Uterus (tissue), 4 donors: Measurements from ENCODE around the gene NOTCH3. TPM values are rescaled to one million over a fixed set of nuclear protein-coding genes. Genes with fewer than 3 reads are reported as not detected.

Experiments used
- DNase-seq, 2 donors: peaks; one replicate each; pipeline ENCODE4 v3.0.0-alpha.2; 2019 to 2020
- H3K27ac ChIP-seq, 2 donors: fragments of 200-600 bp; sonication (generic); 1 replicate in 1 of 2; 2 replicates in 1 of 2; pipeline ENCODE4 v1.5.1; 2016 to 2018
- H3K27me3 ChIP-seq, 2 donors: fragments of 200-600 bp; sonication (generic); one replicate each; pipeline ENCODE4 v1.5.1; 2018 to 2019; ENCODE audit warnings: control low read depth in 1 of 2
- H3K36me3 ChIP-seq, 2 donors: fragments of 200-600 bp; sonication (generic); one replicate each; pipeline ENCODE4 v1.5.1; 2019; ENCODE audit warnings: control low read depth in 1 of 2
- H3K4me1 ChIP-seq, 2 donors: fragments of 200-600 bp; sonication (generic); one replicate each; pipeline ENCODE4 v1.5.1; 2018 to 2019; ENCODE audit warnings: control low read depth in 1 of 2
- H3K4me3 ChIP-seq, 2 donors: fragments of 200-600 bp; sonication (generic); 1 replicate in 1 of 2; 2 replicates in 1 of 2; pipeline ENCODE4 v1.5.1; 2018 to 2019; ENCODE audit warnings: mild to moderate bottlenecking in 1 of 2
- H3K9me3 ChIP-seq, 2 donors: fragments of 200-600 bp; sonication (generic); one replicate each; pipeline ENCODE4 v1.5.1; 2019; ENCODE audit warnings: control low read depth in 1 of 2
- POLR2A ChIP-seq, 2 donors: fragments of 450-650 bp; IDR thresholded peaks; one replicate each; pipeline ENCODE4 v1.6.1; 2016; ENCODE audit warnings: antibody characterized with exemption in 2 of 2, mild to moderate bottlenecking in 1 of 2, moderate library complexity in 1 of 2
- intact Hi-C: fragments of 100-400 bp; cut with DNase I; formaldehyde crosslinking; loops from one replicate; pipeline ENCODE4 v1.15.1; 2023; ENCODE audit warnings: low total_unique reads
- total RNA-seq, 4 donors: library from RNA; depleted of rRNA in 3 of 4; stranded (reverse); fragments of >200 nt in 3 of 4; gene quantifications; one replicate each; pipeline versions ENCODE4 v1.1.0 to v1.2.4, GENCODE V29; 2014 to 2023
- TF ChIP-seq, protein P1 (sequence below), 4 experiments: fragments of 200-600 bp in 2 of 4; fragments of 450-650 bp in 2 of 4; sonication (generic) in 2 of 4; IDR thresholded peaks; one replicate each; pipeline ENCODE4 v1.5.1; 2016 to 2019; ENCODE audit warnings: antibody characterized with exemption in 4 of 4, mild to moderate bottlenecking in 2 of 4, moderate library complexity in 1 of 4
- donor health status: DM: yes; HTN: yes; CAD: no.

NOTCH3 gene
- total RNA-seq, 4 donors from 2014 or later: 9.4 to 166 (median 96.9) TPM

DNA sequence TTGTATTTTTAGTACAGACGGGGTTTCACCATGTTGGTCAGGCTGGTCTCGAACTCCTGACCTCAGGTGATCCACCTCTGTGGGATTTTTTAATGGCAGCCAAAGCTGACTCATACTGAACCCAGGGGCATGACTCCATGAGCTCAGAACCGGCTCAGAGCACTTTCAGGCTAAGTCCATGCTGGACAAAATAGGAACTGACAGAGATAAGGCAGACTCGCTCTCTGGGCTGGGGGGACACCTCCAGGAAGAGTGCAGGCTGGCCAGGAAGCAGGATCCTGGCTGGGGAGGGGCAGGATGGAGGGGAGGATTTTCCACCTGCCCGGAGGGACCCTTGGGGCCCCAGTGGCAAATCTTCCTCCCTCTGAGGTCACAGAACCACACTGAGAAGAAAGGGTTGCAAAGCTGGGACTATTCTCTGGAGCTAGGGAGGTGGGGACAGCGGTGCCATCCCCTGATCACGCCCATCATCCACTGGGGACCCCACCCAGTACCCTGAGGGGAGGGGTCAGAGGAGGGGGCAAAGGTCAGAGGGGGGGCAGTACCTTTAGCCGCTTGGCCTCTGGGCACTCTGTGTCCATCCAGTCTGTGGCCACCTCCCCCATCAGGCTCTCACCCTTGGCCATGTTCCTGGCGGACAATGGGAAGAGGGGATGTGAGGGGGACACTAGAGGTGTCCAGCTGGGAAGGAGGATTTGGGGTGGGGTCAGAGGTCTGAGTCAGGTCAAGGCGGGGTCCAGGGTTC is 31.1 kb downstream of the NOTCH3 start:
- Histone ChIP-seq H3K36me3 (no peaks in the 10 kb centered on the region), H3K9me3 (peaks cover 0 to 12% of the 10 kb centered on the region in 2 donors), H3K27ac (no peak overlapping the region), H3K4me3 (no peak overlapping the region), H3K27me3 (no peaks in the 10 kb centered on the region), H3K4me1 (no peaks in the 10 kb centered on the region)
- intact Hi-C loops: no loop called here
- TF ChIP-seq, protein P1, sequence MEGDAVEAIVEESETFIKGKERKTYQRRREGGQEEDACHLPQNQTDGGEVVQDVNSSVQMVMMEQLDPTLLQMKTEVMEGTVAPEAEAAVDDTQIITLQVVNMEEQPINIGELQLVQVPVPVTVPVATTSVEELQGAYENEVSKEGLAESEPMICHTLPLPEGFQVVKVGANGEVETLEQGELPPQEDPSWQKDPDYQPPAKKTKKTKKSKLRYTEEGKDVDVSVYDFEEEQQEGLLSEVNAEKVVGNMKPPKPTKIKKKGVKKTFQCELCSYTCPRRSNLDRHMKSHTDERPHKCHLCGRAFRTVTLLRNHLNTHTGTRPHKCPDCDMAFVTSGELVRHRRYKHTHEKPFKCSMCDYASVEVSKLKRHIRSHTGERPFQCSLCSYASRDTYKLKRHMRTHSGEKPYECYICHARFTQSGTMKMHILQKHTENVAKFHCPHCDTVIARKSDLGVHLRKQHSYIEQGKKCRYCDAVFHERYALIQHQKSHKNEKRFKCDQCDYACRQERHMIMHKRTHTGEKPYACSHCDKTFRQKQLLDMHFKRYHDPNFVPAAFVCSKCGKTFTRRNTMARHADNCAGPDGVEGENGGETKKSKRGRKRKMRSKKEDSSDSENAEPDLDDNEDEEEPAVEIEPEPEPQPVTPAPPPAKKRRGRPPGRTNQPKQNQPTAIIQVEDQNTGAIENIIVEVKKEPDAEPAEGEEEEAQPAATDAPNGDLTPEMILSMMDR (IDR thresholded peaks at IDR 0.05): no peak
- TF ChIP-seq POLR2A (IDR thresholded peaks at IDR 0.05): no peak
- no peak for DNase-seq

DNA sequence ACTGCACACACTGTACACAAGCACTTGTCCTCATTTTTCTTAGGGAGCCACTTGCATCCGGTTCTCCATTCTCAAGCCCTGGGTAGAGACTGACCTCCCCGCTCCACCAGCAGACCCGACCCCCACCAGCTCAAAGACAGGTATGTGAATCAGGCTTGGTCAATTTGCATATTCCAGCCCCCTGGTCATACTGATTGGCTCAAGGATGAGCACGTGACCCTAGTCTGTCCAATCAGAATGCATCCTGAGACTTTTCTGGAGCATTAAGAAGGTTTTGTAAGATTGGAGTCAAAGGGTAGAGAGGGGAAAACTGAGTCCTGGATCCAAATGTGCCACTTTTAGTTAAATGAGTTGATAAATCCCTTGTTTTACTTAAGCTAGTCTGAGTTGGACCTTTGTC is 34.1 kb downstream of the NOTCH3 start:
- Histone ChIP-seq H3K36me3 (no peaks in the 10 kb centered on the region), H3K4me1 (no peaks in the 10 kb centered on the region), H3K4me3 (no peak overlapping the region), H3K27ac (no peak overlapping the region), H3K27me3 (no peaks in the 10 kb centered on the region), H3K9me3 (peaks cover 0 to 12% of the 10 kb centered on the region in 2 donors)
- intact Hi-C loops: no loop called here
- TF ChIP-seq, protein P1 (IDR thresholded peaks at IDR 0.05): no peak
- DNase-seq: no peak

DNA sequence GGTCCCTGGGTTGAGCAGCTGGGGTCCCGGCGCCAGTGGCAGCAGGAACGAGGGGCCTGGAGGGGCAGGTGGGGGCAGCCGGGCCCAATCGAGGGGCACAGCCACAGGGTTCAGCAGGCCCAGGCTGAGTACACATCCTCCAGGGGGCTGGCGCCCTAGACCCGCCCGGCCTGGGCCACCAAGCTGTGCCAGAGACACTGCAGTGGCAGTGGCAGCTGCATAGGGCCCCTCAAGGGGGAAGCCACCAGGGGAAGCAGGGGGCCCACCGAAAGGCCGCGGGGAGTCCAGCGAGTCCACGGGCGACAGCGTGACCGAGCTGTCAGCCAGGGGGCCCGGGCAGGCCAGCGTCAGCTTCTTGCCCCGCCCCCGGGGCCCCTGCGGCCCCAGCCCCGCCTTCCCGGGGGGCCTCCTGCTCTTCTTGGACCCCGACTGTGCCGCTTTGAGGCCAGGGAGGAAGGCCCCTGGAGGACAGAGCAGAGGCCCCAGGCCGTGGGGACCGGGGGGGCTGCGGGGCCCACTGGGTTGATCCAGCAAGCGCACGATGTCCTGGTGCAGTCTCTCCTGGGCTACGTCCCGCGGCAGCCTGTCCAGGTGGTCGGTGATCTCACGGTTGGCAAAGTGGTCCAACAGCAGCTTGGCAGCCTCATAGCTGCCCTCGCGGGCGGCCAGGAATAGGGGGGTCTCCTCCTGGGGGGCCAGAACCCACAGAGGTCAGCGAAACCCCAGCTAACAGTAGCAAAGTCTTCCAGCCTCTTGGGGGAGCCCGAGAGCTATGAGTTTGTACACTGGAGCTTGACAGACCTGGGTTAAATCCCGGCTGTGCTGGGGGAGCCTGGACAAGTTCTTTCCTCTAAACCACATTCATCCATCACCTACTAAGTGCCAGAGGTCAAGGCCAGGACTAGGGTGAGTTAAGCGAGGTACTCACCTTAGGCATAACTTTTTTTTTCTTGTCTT is 39.5 kb downstream of the NOTCH3 start:
- no peaks in the 10 kb centered on the region for H3K36me3 ChIP-seq
- TF ChIP-seq, protein P1 (IDR thresholded peaks at IDR 0.05): no peak
- TF ChIP-seq POLR2A (IDR thresholded peaks at IDR 0.05): no peak
- peaks cover 0 to 12% of the 10 kb centered on the region in 2 donors for H3K9me3 ChIP-seq
- no peak for DNase-seq
- intact Hi-C loops: no loop called here
- no peaks in the 10 kb centered on the region for H3K27me3 ChIP-seq
- no peaks in the 10 kb centered on the region for H3K4me1 ChIP-seq
- H3K27ac ChIP-seq: no peak overlapping the region
- no peak overlapping the region for H3K4me3 ChIP-seq

DNA sequence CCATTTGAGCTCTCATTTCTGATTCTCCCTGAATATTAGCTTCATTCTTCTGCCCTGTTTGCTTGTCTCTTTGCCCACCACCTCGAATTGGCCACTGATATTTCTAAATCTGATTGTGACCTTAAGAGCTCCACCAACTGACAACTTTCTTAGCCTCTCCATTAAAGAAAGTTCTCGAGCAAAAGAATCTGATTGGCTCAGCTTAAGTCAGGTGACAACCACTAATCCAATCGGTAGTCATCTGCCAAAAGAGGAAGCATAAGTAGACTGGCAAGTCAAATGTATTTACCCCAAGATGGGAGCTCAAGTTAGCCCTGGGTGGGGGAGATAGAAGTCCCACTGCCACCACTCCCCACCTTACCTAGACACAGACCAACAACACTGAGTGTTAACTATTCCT is 41.5 kb downstream of the NOTCH3 start:
- Histone ChIP-seq H3K36me3 (no peaks in the 10 kb centered on the region), H3K27ac (no peak overlapping the region), H3K4me3 (no peak overlapping the region), H3K27me3 (no peaks in the 10 kb centered on the region), H3K4me1 (no peaks in the 10 kb centered on the region), H3K9me3 (no peaks in the 10 kb centered on the region)
- no peak for DNase-seq
- intact Hi-C loops: no loop called here
- TF ChIP-seq, protein P1 (IDR thresholded peaks at IDR 0.05): no peak
- TF ChIP-seq POLR2A (IDR thresholded peaks at IDR 0.05): no peak

DNA sequence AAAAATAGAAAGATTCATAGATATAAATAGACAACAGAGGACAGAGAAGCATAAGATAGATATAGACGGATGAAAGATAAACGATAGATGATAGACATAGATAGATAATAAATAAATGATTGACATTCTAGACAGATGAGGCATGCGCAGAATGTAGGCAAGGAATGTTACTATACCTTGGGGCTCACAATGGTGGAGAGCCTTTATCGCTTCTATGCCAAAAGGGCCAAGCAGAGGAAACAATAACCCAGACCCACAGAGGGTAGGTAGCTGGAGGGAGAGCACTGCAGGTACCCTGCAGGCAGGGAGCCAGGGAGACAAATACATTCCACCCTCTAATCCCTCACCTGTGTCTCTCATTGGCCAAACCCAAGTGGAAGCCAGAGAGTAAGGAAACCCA is 44.4 kb downstream of the NOTCH3 start:
- no peak overlapping the region for H3K27ac ChIP-seq
- intact Hi-C loops: no loop called here
- no peaks in the 10 kb centered on the region for H3K27me3 ChIP-seq
- H3K4me1 ChIP-seq: no peaks in the 10 kb centered on the region
- DNase-seq: no peak
- TF ChIP-seq, protein P1 (IDR thresholded peaks at IDR 0.05): no peak
- TF ChIP-seq POLR2A (IDR thresholded peaks at IDR 0.05): no peak
- no peaks in the 10 kb centered on the region for H3K36me3 ChIP-seq
- H3K9me3 ChIP-seq: no peaks in the 10 kb centered on the region
- H3K4me3 ChIP-seq: no peak overlapping the region
